AG04449 (cell line): ENCODE results near the gene PMM1.
"Not testable (repeated sequence)": the region's sequence is repeated elsewhere in the genome, so short reads cannot be mapped to it uniquely, and the experiment has no call there.

Experiments
- CTCF ChIA-PET: fragments of 350-600 bp; formaldehyde crosslinking; extraction: SDS; loops from one replicate; lab custom pipeline; 2021; ENCODE audit warnings: antibody characterized with exemption; lab: Yijun Ruan, JAX
- POLR2A ChIA-PET: fragments of 400-600, 350-600 bp; formaldehyde crosslinking; extraction: SDS; loops from one replicate; lab custom pipeline; 2020; ENCODE audit warnings: antibody characterized with exemption, inconsistent platforms; lab: Yijun Ruan, JAX
- DNase-seq: peaks from one replicate; pipeline ENCODE4 v3.0.0-alpha.2; 2010; ENCODE audit warnings: low read depth, low spot score
- H3K4me3 ChIP-seq: 2 replicates; pipeline ENCODE4 v1.5.1; 2011; ENCODE audit warnings: low read depth, mild to moderate bottlenecking, control low read depth, low read length
- TF ChIP-seq, protein P1 (sequence below): IDR thresholded peaks from one replicate; pipeline ENCODE4 v1.5.1; 2011; ENCODE audit warnings: mild to moderate bottlenecking, moderate library complexity, low read length, control low read depth, inconsistent platforms; ENCODE audit not compliant: insufficient read depth; ENCODE audit errors: missing control alignments

The PMM1 gene

GRCh38 chr22:41598081-41598480 lies 8.4 kb upstream of the PMM1 start:
- CTCF ChIA-PET, result interaction anchor here (0.7 to 3.7 kb wide), 30 partner anchors 9 to 392 kb away, joined by 3 to 49 read pairs (median 9); partner anchors contain the start of genes DESI1, POLR3H and XRCC6
- POLR2A ChIA-PET, result interaction anchor here (0.5 to 1.2 kb wide), 2 partner anchors 9 to 41 kb away, joined by 3 read pairs; partner anchors contain the start of gene PMM1
- no peak for DNase-seq
- TF ChIP-seq, protein P1, sequence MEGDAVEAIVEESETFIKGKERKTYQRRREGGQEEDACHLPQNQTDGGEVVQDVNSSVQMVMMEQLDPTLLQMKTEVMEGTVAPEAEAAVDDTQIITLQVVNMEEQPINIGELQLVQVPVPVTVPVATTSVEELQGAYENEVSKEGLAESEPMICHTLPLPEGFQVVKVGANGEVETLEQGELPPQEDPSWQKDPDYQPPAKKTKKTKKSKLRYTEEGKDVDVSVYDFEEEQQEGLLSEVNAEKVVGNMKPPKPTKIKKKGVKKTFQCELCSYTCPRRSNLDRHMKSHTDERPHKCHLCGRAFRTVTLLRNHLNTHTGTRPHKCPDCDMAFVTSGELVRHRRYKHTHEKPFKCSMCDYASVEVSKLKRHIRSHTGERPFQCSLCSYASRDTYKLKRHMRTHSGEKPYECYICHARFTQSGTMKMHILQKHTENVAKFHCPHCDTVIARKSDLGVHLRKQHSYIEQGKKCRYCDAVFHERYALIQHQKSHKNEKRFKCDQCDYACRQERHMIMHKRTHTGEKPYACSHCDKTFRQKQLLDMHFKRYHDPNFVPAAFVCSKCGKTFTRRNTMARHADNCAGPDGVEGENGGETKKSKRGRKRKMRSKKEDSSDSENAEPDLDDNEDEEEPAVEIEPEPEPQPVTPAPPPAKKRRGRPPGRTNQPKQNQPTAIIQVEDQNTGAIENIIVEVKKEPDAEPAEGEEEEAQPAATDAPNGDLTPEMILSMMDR, result no peak
- no peak overlapping the region for H3K4me3 ChIP-seq

GRCh38 chr22:41597635-41597953 lies 8.0 kb upstream of the PMM1 start:
- H3K4me3 ChIP-seq, result no peak overlapping the region
- TF ChIP-seq, protein P1, result no peak
- ChIA-PET CTCF (interaction anchor here (0.7 to 3.7 kb wide), 33 partner anchors 9 to 393 kb away, joined by 3 to 49 read pairs (median 7); partner anchors contain the start of genes CSDC2 and POLR3H), POLR2A (no interaction called here)
- no peak for DNase-seq

DNA sequence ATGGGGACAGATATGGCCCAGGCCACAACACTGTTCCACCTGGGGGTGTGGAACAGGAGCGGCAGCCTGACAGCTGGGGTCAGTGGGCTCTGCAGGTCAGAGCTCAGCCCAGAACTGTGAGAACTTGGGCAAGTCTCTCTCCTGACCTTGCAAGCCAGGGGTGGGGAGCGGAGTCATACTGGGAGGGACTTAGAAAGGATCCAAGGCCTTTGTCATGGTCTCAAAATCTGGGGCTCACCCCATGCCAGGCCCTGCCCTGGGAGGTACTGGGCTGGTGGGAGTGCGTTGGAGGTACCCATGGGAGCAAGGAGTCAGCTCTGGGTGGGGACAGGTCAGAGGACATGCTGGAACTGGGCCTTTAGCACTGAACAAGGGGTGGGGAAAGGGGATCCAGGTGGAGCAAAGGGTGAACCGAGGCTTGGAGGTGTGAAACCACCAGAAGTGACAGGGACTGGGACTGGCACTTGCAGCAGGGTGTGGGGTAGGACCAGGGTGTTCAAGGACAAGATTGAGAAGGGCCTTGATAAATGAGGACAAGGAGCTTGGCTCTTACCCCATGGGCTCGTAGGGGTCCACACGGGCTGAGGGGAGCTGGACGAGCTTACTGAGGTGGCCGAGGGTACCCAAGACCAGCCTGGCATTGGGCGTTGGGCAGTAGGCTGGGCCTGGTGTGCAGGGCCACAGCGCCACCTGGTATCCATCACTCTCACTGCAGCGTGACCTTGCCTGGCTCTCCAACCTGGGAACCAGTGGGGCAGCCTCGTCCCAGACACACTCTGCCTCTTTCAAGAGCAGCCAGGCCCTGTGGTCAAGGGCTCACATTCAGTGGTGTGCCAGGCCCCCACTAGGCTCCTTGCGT lies 7.4 kb upstream of the PMM1 start:
- CTCF ChIA-PET, result interaction anchor here (0.7 to 3.7 kb wide), 33 partner anchors 9 to 193 kb away, joined by 3 to 49 read pairs (median 7); partner anchors contain the start of genes CSDC2, POLR3H and XRCC6

DNA sequence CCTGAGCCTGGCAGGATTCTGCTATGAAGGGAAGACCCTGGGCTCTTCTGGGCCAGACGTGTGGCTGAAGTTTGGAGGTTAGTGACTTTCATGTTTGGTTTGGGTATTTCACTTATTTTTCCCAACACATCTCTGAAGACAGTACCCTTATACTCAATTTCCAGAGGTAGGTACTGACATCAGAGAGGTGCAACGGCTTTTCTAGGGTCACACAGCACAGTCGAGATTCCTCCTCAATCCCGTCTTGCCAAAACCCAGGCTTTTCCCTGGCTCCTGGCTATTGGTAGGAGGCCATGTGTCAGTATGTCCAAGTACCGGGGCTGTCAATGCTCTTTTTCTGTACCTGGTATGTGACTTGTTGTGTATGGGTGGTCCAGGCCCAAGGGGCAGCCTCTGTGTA lies 6.1 kb upstream of the PMM1 start:
- CTCF ChIA-PET, result interaction anchor here (2.2 to 3.4 kb wide), 2 partner anchors 33 to 63 kb away, joined by 8 to 21 read pairs; no protein-coding TSS in a partner anchor
- TF ChIP-seq, protein P1, result no peak
- H3K4me3 ChIP-seq, result no peak overlapping the region
- POLR2A ChIA-PET, result no interaction called here
- no peak for DNase-seq

More for the DNA sequence above, 7.4 kb upstream of the PMM1 start:
- TF ChIP-seq, protein P1, result peak; percentile 94
- no peak for DNase-seq
- no peak overlapping the region for H3K4me3 ChIP-seq
- POLR2A ChIA-PET, result no interaction called here

DNA sequence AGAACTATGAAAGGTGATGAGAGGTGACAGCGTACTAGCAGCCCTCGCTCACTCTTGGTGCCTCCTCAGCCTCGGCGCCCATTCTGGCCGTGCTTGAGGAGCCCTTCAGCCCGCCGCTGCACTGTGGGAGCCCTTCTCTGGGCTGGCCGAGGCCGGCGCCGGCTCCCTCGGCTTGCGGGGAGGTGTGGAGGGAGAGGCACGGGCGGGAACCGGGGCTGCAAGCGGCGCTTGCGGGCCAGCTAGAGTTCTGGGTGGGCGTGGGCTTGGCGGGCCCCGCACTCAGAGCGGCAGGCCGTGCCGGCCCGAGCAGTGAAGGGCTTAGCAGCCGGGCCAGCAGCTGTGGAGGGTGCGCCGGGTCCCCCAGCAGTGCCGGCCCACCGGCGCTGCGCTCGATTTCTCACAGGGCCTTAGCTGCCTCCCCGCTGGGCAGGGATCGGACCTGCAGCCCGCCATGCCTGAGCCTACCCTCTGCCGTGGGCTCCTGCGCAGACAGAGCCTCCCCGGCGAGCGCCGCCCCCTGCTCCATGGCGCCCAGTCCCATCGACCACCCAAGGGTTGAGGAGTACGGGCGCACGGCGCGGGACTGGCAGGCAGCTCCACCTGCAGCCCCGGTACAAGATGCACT lies 3.8 kb upstream of the PMM1 start:
- POLR2A ChIA-PET, H3K4me3 ChIP-seq, DNase-seq: not testable (repeated sequence)
- CTCF ChIA-PET, result interaction anchor here (1.7 kb wide), 1 partner anchor 50 kb away, joined by 4 read pairs; the partner anchor contains the start of gene POLR3H

GRCh38 chr22:41587347-41587723 lies 2.3 kb downstream of the PMM1 start:
- DNase-seq, result no peak
- H3K4me3 ChIP-seq, result no peak overlapping the region
- TF ChIP-seq, protein P1, result no peak
- ChIA-PET CTCF (interaction anchor here (1.6 kb wide), 1 partner anchor 10 kb away, joined by 6 read pairs; no protein-coding TSS in a partner anchor), POLR2A (no interaction called here)
